DND-41 (cell line): ENCODE data around the gene ZNF652.

Source experiments
- CTCF ChIP-seq: IDR thresholded peaks from 2 replicates; pipeline ENCODE4 v1.5.1; 2012; ENCODE audit warnings: borderline replicate concordance, low read length, moderate library complexity, mild to moderate bottlenecking; ENCODE audit not compliant: poor library complexity, severe bottlenecking; ENCODE audit errors: extremely low read depth
- EZH2 ChIP-seq: IDR thresholded peaks from 3 replicates; pipeline ENCODE4 v1.6.1; 2012; ENCODE audit warnings: borderline replicate concordance, low read depth, mild to moderate bottlenecking, moderate library complexity, low read length, inconsistent platforms; ENCODE audit not compliant: severe bottlenecking

- TF ChIP-seq EZH2, result no peak
- TF ChIP-seq CTCF, result no peak
Observed at GRCh38 chr17:49287481-49287880, 74.6 kb downstream of the ZNF652 start.
